GM19452 (cell line): ENCODE data around the gene TRIM6.
A peak's percentile ranks its signal among the peaks of the same experiment; 100 is the strongest.
"Not testable (repeated sequence)": the region's sequence is repeated elsewhere in the genome, so short reads cannot be mapped to it uniquely, and the experiment has no call there.

Source experiments
- ATAC-seq: cut with Tn5 transposase; IDR thresholded peaks from one replicate; pipeline ENCODE4 v1.9.1; 2021; ENCODE audit not compliant: unreplicated experiment

The TRIM6 gene, protein sequence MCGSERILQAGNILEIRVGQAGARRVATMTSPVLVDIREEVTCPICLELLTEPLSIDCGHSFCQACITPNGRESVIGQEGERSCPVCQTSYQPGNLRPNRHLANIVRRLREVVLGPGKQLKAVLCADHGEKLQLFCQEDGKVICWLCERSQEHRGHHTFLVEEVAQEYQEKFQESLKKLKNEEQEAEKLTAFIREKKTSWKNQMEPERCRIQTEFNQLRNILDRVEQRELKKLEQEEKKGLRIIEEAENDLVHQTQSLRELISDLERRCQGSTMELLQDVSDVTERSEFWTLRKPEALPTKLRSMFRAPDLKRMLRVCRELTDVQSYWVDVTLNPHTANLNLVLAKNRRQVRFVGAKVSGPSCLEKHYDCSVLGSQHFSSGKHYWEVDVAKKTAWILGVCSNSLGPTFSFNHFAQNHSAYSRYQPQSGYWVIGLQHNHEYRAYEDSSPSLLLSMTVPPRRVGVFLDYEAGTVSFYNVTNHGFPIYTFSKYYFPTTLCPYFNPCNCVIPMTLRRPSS

DNA sequence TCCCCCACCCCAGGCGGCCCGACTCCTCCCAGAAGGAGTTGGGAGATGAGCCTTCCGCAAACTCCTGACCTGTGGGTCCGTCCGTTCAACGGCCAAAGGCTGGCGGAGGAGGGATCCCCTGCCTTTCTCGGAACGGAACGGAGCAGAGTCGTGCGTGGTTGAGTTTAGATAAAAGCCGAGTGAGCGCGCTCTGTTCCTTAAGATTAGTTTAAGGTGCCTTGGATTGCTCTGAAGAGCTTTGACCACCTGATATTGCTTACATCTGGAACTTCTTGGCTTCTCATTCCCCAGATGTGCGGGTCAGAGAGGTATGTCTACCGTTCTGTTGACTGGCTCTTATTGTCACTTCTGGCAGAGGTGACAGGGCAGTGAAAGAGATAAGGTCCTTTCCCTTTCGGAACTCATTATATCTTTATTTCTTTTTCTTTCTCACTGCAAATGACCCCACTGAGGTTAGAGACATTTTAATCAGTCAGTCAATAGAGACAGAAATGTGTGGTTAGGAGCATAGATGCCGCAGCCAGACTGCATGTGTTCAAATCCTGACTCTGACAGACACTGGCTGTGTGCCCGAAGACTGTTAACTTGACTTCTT lies at the start of gene TRIM6:
TRIM6 (plus strand) TSS at position 31 of the 595 bp plus-strand sequence; CDS start at position 292, 261 bp downstream.
- peak; percentile 42 for ATAC-seq

- peak; percentile 73 for ATAC-seq
Observed at GRCh38 chr11:5547982-5548381, 48.5 kb upstream of the TRIM6 start.

GRCh38 chr11:5548440-5548839 lies 48.0 kb upstream of the TRIM6 start, which contains the start of gene OR52H1:
OR52H1 (minus strand) TSS chr11:5548540; CDS start chr11:5545505, 3,035 bp downstream.
- ATAC-seq = no peak

DNA sequence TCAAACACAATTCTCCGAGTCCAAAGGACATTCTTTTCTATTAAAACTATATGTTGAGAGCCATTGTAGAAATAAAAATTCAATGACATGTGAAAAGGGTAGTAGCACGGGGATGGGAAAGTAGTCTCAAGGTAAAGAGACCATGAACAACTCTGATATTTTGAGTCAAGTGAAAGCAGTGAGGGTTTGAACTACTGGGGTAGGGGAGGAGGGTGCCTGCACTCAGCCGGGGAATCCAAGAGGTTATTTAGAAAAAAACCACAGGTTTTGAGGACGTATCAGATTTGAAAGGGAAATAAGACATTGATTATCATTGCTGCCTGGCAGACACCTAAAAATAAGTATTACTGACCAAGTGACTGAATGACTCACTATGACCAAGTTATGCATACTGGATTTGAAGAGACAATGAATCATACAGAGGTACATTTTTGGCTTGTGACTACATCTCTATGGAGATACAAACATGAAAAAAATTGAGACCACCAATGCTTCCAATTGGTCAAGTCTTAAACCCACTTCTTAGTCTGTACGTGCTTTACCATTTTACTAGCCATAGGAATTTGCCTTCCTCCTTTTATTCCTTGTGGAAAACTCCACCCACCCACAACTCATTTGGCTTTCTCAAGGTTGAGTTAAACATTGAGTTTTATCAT lies 45.9 kb upstream of the TRIM6 start:
- peak; percentile 57 for ATAC-seq

- no peak for ATAC-seq
Observed at GRCh38 chr11:5553343-5553742, 43.1 kb upstream of the TRIM6 start.

DNA sequence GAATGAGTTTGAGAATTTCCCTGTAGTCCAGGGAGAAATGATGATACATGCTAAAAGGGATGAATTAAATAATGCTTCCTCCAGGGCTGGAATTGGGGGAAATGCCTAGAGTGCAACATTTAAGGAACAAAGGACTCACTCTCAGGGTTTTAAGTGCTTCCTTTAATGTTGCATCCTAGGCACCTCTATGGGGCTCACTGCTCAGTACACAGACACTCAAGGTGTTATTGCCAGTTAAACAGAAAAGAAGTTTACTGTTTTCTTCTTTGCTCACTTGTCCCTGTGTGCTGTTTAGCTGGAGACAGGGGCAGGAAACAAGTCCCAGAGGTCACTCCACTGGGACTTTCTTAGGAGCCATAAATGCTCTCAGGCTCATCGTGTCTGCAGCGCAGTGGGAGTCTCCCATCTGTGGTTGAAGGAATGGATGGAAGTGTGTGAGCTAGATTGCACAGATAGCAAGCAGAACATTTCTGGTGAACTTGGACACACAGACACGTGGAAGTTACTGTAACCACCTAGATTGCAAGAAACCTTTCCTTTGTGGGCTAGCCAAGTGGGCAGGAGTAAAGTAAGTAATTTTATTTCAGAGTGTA lies 39.7 kb upstream of the TRIM6 start:
- ATAC-seq = no peak

DNA sequence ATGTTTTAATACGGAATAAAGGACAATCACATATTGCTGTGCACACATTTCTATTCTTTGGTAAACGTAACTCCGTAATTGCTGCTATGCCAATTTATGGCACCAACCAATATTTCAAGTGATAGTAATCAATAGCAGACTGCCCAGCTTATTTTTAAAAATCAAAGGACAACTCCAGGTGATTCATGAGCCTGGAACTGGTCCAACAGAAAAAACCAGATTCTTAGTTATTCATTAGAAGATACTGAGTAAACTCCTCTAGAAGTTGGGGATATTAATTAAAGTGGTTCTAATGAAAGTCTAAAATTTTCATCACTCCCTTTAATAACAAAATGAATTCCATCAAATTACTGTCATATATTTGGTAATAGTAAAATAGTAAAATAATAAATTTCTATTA lies 38.7 kb upstream of the TRIM6 start:
- ATAC-seq = no peak

- ATAC-seq = no peak
Observed at GRCh38 chr11:5564259-5565019, 32.0 kb upstream of the TRIM6 start.

GRCh38 chr11:5574654-5575053 lies 21.8 kb upstream of the TRIM6 start:
- no peak for ATAC-seq

- ATAC-seq = no peak
Observed at GRCh38 chr11:5575152-5575551, 21.3 kb upstream of the TRIM6 start.

GRCh38 chr11:5577101-5577500 lies 19.3 kb upstream of the TRIM6 start:
- ATAC-seq = no peak

DNA sequence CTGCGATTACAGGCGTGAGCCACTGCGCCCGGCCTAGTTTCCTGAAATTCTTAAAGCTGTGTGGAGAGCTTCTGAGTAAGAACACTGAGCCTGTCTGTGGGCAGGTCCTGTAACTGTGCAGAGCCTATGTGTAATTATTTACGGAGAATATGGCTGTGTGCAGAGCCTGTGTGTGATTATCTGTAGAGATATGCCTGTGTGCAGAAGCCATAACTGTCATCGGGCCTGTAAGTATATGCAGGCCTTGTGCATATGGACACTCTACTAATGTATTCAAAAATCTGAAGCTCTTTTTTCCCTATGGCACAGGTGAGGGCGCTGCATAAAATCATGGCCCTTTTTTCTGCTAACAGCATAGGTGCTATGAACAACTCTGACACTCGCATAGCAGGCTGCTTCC lies 15.9 kb upstream of the TRIM6 start, which contains the start of gene OR52B6:
OR52B6 (plus strand) TSS at position 301 of the 400 bp plus-strand sequence; CDS start at position 301, 0 bp downstream.
- no peak for ATAC-seq

DNA sequence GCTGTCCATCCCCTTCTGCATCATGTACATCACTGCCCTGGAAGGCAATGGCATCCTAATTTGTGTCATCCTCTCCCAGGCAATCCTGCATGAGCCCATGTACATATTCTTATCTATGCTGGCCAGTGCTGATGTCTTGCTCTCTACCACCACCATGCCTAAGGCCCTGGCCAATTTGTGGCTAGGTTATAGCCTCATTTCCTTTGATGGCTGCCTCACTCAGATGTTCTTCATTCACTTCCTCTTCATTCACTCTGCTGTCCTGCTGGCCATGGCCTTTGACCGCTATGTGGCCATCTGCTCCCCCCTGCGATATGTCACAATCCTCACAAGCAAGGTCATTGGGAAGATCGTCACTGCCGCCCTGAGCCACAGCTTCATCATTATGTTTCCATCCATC lies 15.4 kb upstream of the TRIM6 start:
- ATAC-seq = no peak

DNA sequence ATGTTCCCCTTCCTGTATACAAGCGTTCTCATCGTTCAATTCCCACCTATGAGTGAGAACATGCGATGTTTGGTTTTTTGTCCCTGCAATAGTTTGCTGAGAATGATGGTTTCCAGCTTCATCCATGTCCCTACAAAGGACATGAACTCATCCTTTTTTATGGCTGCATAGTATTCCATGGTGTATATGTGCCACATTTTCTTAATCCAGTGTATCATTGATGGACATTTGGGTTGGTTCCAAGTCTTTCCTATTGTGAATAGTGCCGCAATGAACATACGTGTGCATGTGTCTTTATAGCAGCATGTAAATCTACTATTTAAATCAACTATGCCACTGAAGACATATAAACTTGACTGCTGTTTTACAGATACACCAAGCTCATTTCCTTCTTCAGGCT lies 12.0 kb upstream of the TRIM6 start:
- not testable (repeated sequence) for ATAC-seq

DNA sequence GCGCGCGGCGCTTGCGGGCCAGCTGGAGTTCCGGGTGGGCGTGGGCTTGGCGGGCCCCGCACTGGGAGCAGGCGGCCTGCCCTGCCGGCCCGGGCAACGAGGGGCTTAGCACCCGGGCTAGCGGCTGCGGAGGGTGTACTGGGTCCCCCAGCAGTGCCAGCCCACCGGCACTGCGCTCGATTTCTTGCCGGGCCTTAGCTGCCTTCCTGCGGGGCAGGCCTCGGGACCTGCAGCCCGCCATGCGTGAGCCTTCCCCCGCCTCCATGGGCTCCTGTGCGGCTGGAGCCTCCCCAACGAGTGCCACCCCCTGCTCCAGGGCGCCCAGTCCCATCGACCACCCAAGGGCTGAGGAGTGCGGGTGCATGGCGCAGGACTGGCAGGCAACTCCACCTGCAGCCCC lies 6.5 kb upstream of the TRIM6 start:
- not testable (repeated sequence) for ATAC-seq

- no peak for ATAC-seq
Observed at GRCh38 chr11:5591613-5592012, 4.8 kb upstream of the TRIM6 start.

DNA sequence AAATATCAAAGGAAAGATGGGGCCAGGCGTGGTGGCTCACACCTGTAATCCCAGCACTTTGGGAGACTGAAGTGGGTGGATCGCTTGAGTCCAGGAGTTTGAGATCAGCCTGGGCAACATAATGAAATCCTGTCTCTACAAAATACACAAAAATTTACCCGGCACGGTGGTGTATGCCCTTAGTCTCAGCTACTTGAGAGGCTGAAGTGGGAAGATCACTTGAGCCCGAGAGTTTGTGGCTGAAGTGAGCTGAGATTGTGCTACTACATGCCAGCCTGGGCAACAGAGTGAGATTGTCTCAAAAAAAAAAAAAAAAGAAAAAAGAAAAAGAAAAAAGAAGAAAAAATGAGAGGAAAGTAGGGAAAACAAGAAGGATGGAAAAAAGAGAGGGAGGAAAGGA lies 3.8 kb upstream of the TRIM6 start:
- no peak for ATAC-seq

DNA sequence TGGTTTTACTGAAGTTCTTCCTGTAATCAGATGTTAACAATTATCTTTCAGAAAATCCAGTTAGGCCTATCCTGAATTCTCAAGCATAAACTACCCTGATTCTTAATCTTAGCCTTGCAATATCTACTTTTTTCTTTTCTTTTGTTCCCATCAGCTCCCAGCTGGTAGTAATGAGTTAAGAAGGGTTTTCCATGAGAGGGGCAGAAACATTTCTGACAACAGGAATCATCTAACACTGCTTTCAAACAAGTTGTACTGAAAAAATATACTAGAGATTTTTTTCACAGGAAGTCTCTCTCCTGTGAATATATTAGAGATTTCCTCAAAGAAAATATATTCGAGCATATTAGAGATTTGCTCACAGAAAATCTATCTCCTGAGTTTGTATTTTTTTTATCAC lies 3.3 kb upstream of the TRIM6 start:
- ATAC-seq = no peak

- ATAC-seq = no peak
Observed at GRCh38 chr11:5597953-5598352, 1.5 kb downstream of the TRIM6 start.

DNA sequence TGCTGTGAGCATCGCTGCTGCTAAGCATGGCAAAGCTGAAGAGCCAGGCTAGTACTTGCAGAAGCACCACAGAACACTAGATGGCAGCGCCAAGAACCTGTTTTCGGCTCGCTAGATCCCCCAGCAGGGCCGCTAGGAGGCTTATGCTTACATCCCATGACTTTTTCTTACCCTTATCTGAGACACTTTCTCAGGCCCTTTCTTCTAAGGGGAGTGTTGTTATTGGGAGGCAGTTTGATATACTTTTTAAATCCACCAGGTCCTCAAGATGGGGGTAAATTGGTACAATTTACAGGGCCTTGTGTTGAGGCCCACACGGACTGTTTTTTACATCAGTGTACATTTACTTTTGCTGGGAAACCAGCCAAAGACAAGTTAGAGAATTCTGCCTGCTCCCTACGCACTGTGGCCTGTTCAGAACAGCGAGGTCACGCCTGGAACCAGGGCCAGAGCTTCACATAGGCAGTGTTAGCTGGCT lies 4.0 kb downstream of the TRIM6 start:
- peak; percentile 75 for ATAC-seq
